HepG2 (cell line): ENCODE measurements around the gene ARPC1A. TPM values are rescaled to one million over a fixed set of nuclear protein-coding genes. Genes with fewer than 3 reads are reported as not detected.

ENCODE experiments used
- ARNT ChIP-seq: fragments of 450-650 bp; IDR thresholded peaks from 2 replicates; pipeline ENCODE4 v1.6.1; 2017
- ARNT2 ChIP-seq: sonication (generic); formaldehyde crosslinking; IDR thresholded peaks from 2 replicates; pipeline ENCODE4 v1.8.0; 2022; ENCODE audit warnings: mild to moderate bottlenecking, low read depth, missing genetic modification reagents, moderate library complexity
- BCL6 ChIP-seq: IDR thresholded peaks from 2 replicates; pipeline ENCODE4 v1.6.1; 2016; ENCODE audit warnings: missing genetic modification reagents, missing compliant biosample characterization
- BRD4 ChIP-seq: sonication (generic); formaldehyde crosslinking; IDR thresholded peaks from 2 replicates; pipeline ENCODE4 v1.4.0; 2020; ENCODE audit warnings: missing genetic modification reagents
- CENPBD1 ChIP-seq: sonication (generic); formaldehyde crosslinking; IDR thresholded peaks from 2 replicates; pipeline ENCODE4 v1.8.0; 2022; ENCODE audit warnings: missing genetic modification reagents, low read depth, mild to moderate bottlenecking, borderline replicate concordance
- CERS6 ChIP-seq: sonication (generic); formaldehyde crosslinking; IDR thresholded peaks from 2 replicates; pipeline ENCODE4 v1.5.0; 2020; ENCODE audit warnings: missing genetic modification reagents
- CHCHD3 ChIP-seq: sonication (generic); formaldehyde crosslinking; IDR thresholded peaks from 2 replicates; pipeline ENCODE4 v1.8.0; 2022; ENCODE audit warnings: mild to moderate bottlenecking, missing genetic modification reagents, moderate library complexity
- FOXA1 ChIP-seq, 2 experiments: fragments of 450-650 bp in 1 of 2; sonication (generic) in 1 of 2; formaldehyde crosslinking in 1 of 2; IDR thresholded peaks; 2 replicates each; pipeline versions ENCODE4 v1.4.0 to v1.6.1; 2016 to 2020; ENCODE audit warnings: missing genetic modification reagents in 1 of 2
- FOXK2 ChIP-seq: fragments of 450-650 bp; IDR thresholded peaks from 2 replicates; pipeline ENCODE4 v1.6.1; 2016
- HNF1A ChIP-seq, 2 experiments: sonication (generic) in 1 of 2; formaldehyde crosslinking in 1 of 2; IDR thresholded peaks; 2 replicates each; pipeline versions ENCODE4 v1.4.0 to v1.6.1; 2016 to 2020; ENCODE audit warnings: borderline replicate concordance in 1 of 2, low read depth in 1 of 2, mild to moderate bottlenecking in 1 of 2, missing genetic modification reagents in 1 of 2
- MAFK ChIP-seq, 2 experiments: IDR thresholded peaks in 1 of 2; conservative IDR thresholded peaks in 1 of 2; 2 replicates each; pipeline ENCODE4 v1.6.1; 2011; ENCODE audit warnings: improper control_type of control experiment in 2 of 2, low read length in 2 of 2
- PHF5A ChIP-seq: IDR thresholded peaks from one replicate; pipeline ENCODE4 v1.6.1; 2018; ENCODE audit warnings: low read depth, missing genetic modification reagents; ENCODE audit not compliant: unreplicated experiment
- RBM39 ChIP-seq: fragments of 200-400 bp; formaldehyde crosslinking; IDR thresholded peaks from one replicate; pipeline ENCODE4 v1.6.1; 2018; ENCODE audit warnings: antibody characterized with exemption, mild to moderate bottlenecking, low read depth, low read length; ENCODE audit not compliant: poor library complexity, severe bottlenecking
- RXRB ChIP-seq: IDR thresholded peaks from 2 replicates; pipeline ENCODE4 v1.6.1; 2016; ENCODE audit warnings: borderline replicate concordance, missing genetic modification reagents, missing compliant biosample characterization
- SALL2 ChIP-seq: sonication (generic); formaldehyde crosslinking; IDR thresholded peaks from 2 replicates; pipeline ENCODE4 v1.8.1; 2023; ENCODE audit warnings: mild to moderate bottlenecking, missing genetic modification reagents, inconsistent platforms
- SCMH1 ChIP-seq: sonication (generic); formaldehyde crosslinking; IDR thresholded peaks from 2 replicates; pipeline ENCODE4 v1.9.0; 2021; ENCODE audit warnings: missing genetic modification reagents, mild to moderate bottlenecking, borderline replicate concordance
- STAT5B ChIP-seq: sonication (generic); formaldehyde crosslinking; IDR thresholded peaks from 2 replicates; pipeline ENCODE4 v1.4.0; 2020; ENCODE audit warnings: missing genetic modification reagents
- TEAD3 ChIP-seq: optimal IDR thresholded peaks from 2 replicates; pipeline ENCODE3; 2016; ENCODE audit warnings: borderline replicate concordance
- ZNF264 ChIP-seq: sonication (generic); formaldehyde crosslinking; IDR thresholded peaks from 2 replicates; pipeline ENCODE4 v1.4.0; 2020; ENCODE audit warnings: missing genetic modification reagents
- ZNF362 ChIP-seq: sonication (generic); formaldehyde crosslinking; IDR thresholded peaks from 2 replicates; pipeline ENCODE4 v1.4.0; 2020; ENCODE audit warnings: missing genetic modification reagents, mild to moderate bottlenecking, borderline replicate concordance
- ZNF891 ChIP-seq: sonication (generic); formaldehyde crosslinking; IDR thresholded peaks from 2 replicates; pipeline ENCODE4 v1.5.0; 2020; ENCODE audit warnings: mild to moderate bottlenecking, missing genetic modification reagents
- polyA plus RNA-seq, 8 experiments: library from polyadenylated mRNA; depleted of rRNA in 3 of 8; stranded (reverse) in 7 of 8; unstranded in 1 of 8; fragments of >200 nt; fragmentation: Illumina TruSeq in 4 of 8; extraction: Trizol in 4 of 8; gene quantifications; 2 replicates each; pipeline versions ENCODE4 v1.2.1 to v1.2.3, GENCODE V29; 2011 to 2016; ENCODE audit warnings: low read depth in 4 of 8, missing spikeins in 1 of 8, mixed read lengths in 1 of 8; ENCODE audit not compliant: insufficient read depth in 1 of 8
- total RNA-seq, 5 experiments: library from RNA; depleted of rRNA; stranded (reverse); fragments of >200 nt; fragmentation: Illumina TruSeq; extraction: Trizol; gene quantifications; 2 replicates each; pipeline ENCODE4 v1.2.3, GENCODE V29; 2016; ENCODE audit warnings: low read depth in 1 of 5

Gene ARPC1A
- total and polyA plus RNA-seq, 2 of the 13 experiments (the other 11 are each of a cell fraction or from before 2014, with no cell fraction given) = 44.3 to 88.5 TPM

GRCh38 chr7:99372275-99373090 is 46.8 kb downstream of the ARPC1A start (continued):
- TF ChIP-seq PHF5A (CRISPR knock-in tag) (no peak), ARNT2 (CRISPR knock-in tag) (no peak), TEAD3 (CRISPR knock-in tag) (peak; percentile 100), ARNT (no peak), RXRB (peak; percentile 99), ZNF264 (no peak), HNF1A (IDR thresholded peaks at IDR 0.05; ENCODE audit: low read depth) (no peak), HNF1A (CRISPR knock-in tag; IDR thresholded peaks at IDR 0.05; ENCODE audit: borderline replicate concordance) (peak; percentile 37; the same call in 1 of the 2 replicates), ZNF362 (CRISPR knock-in tag) (no peak), FOXK2 (peak; percentile 95), CHCHD3 (CRISPR knock-in tag) (no peak), MAFK (conservative IDR thresholded peaks at IDR 0.05 in 1 of 2, IDR thresholded peaks at IDR 0.05 in 1 of 2; ENCODE audit: low read length in 2 of 2) (no peak), BRD4 (CRISPR knock-in tag) (no peak), BCL6 (peak; percentile 61), SCMH1 (CRISPR knock-in tag) (no peak), SALL2 (CRISPR knock-in tag) (no peak), CENPBD1 (CRISPR knock-in tag) (no peak), FOXA1 (IDR thresholded peaks at IDR 0.05) (no peak), FOXA1 (CRISPR knock-in tag; IDR thresholded peaks at IDR 0.05) (peak; percentile 43; the same call in 1 of the 2 replicates), ZNF891 (no peak), RBM39 (no peak), CERS6 (CRISPR knock-in tag) (no peak), STAT5B (no peak)
